CD4-positive, CD25-positive, alpha-beta regulatory T cell (primary cell): ENCODE data around the gene HAND2. TPM values are rescaled to one million over a fixed set of nuclear protein-coding genes. Genes with fewer than 3 reads are reported as not detected.
A peak's percentile ranks its signal among the peaks of the same experiment; 100 is the strongest.

ENCODE experiments used
- ATAC-seq, 2 donors: fragments of 150-1000 bp; cut with Tn5 transposase; one replicate each; pipeline ENCODE4 v1.10.0; 2021; ENCODE audit warnings: low read depth in 2 of 2, moderate number of reproducible peaks in 2 of 2, moderate library complexity in 1 of 2
- DNase-seq, 3 donors: peaks; one replicate each; pipeline versions ENCODE4 v3.0.0 to v3.0.0-alpha.2; 2012 to 2022; ENCODE audit warnings: mixed read lengths in 1 of 3
- H3K27ac ChIP-seq: one replicate; pipeline ENCODE4 v1.7.0; 2013; ENCODE audit warnings: mild to moderate bottlenecking, low read length; ENCODE audit not compliant: insufficient read depth, poor library complexity, severe bottlenecking
- H3K27me3 ChIP-seq: one replicate; pipeline ENCODE4 v1.7.0; 2013; ENCODE audit warnings: low read length; ENCODE audit not compliant: control insufficient read depth, insufficient read depth
- H3K36me3 ChIP-seq: one replicate; pipeline ENCODE4 v1.7.0; 2013; ENCODE audit warnings: mild to moderate bottlenecking, low read length, moderate library complexity; ENCODE audit not compliant: control insufficient read depth, insufficient read depth
- H3K4me1 ChIP-seq: 2 replicates; pipeline ENCODE4 v1.7.0; 2013; ENCODE audit warnings: mild to moderate bottlenecking, low read length; ENCODE audit not compliant: insufficient read depth, control insufficient read depth, poor library complexity, severe bottlenecking
- H3K4me3 ChIP-seq: one replicate; pipeline ENCODE4 v1.7.0; 2013; ENCODE audit warnings: low read depth, mild to moderate bottlenecking, low read length, moderate library complexity
- H3K9me3 ChIP-seq, 2 experiments: 1 replicate in 1 of 2; 2 replicates in 1 of 2; pipeline ENCODE4 v1.7.0; 2013; ENCODE audit warnings: low read length in 2 of 2, mild to moderate bottlenecking in 1 of 2, moderate library complexity in 1 of 2; ENCODE audit not compliant: control insufficient read depth in 2 of 2
- H3K27ac Mint-ChIP-seq, 3 donors: one replicate each; pipeline ENCODE4 v1.8.0; 2020 to 2022; ENCODE audit warnings: mild to moderate bottlenecking in 3 of 3, mixed read lengths in 3 of 3, moderate library complexity in 2 of 3
- H3K27me3 Mint-ChIP-seq: one replicate; pipeline ENCODE4 v1.8.0; 2022; ENCODE audit warnings: mild to moderate bottlenecking, mixed read lengths
- H3K36me3 Mint-ChIP-seq: one replicate; pipeline ENCODE4 v1.8.0; 2020; ENCODE audit warnings: mixed read lengths
- H3K4me1 Mint-ChIP-seq, 4 donors: one replicate each; pipeline ENCODE4 v1.8.0; 2020 to 2022; ENCODE audit warnings: mixed read lengths in 4 of 4, mild to moderate bottlenecking in 1 of 4
- H3K4me3 Mint-ChIP-seq, 4 donors: one replicate each; pipeline ENCODE4 v1.8.0; 2020 to 2022; ENCODE audit warnings: mild to moderate bottlenecking in 4 of 4, mixed read lengths in 4 of 4, moderate library complexity in 3 of 4
- H3K9me3 Mint-ChIP-seq, 7 donors: one replicate each; pipeline ENCODE4 v1.8.0; 2020 to 2022; ENCODE audit warnings: mixed read lengths in 7 of 7, mild to moderate bottlenecking in 3 of 7, moderate library complexity in 2 of 7
- polyA plus RNA-seq, 4 donors: library from polyadenylated mRNA; unstranded; fragments of 300-500 nt; fragmentation: Illumina TruSeq; gene quantifications; one replicate each; pipeline ENCODE4 v1.2.3, GENCODE V29; 2021
- total RNA-seq: library from RNA; stranded (reverse); gene quantifications from one replicate; pipeline ENCODE4 v1.2.3, GENCODE V29; 2022

Gene HAND2
- total and polyA plus RNA-seq, 5 donors from 2014 or later: not detected

GRCh38 chr4:173508386-173509035 is 21.5 kb downstream of the HAND2 start:
- Mint-ChIP-seq H3K27ac (no peak overlapping the region), H3K4me1 (peaks cover 0 to 36% (median 8%) of the 10 kb centered on the region in 4 donors)
- H3K4me1 ChIP-seq: peaks cover 26% of the 10 kb centered on the region

DNA sequence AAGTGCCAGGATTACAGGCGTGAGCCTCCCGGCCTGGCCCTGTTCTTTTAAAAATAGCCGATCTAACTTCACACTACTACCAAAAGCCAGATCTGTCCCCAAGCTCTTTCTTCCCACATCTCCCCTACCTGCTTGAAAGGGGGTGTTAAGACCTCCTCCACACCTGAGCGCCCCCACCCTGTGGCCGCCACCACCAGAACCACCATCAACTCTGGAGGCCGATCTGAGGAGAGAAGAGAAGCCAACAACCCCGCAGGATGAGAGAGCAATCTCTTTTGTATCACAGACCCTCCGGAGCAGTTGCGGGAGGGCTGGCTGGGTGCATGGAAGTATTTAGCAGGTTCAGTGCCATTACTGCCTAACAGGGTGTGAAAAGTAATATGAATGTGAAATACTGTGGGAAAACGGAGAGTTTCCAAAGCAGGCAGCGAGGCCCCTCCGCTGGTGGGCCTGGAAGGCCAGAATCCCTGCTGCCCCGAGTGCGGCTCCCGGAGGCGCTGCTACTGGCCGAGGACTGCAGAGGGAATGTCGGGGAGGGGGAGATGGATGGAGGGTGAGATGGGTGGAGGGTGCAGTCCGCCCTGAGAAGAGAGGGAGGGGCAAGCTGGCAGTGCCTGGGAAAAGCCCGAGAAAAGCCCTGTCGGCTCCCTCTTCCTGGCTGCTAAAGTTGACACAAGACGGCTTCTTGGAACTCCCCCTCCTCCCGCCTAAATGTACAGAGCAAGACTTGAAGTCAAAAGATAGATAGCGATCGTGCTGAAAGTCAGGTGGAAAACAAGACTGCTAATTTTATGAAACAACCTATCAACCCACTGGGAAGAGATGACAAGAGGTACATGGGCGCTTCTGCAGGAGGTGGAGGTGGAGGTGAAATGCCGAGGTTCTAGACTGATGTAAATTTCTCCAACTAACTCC is 22.3 kb downstream of the HAND2 start:
- Histone ChIP-seq H3K36me3 (no peaks in the 10 kb centered on the region), H3K4me3 (no peak overlapping the region), H3K27me3 (peaks cover 47% of the 10 kb centered on the region), H3K27ac (no peak overlapping the region), H3K4me1 (peaks cover 26% of the 10 kb centered on the region), H3K9me3 (no peaks in the 10 kb centered on the region)
- Mint-ChIP-seq H3K27ac (no peak overlapping the region), H3K4me3 (peak overlapping the region in 3 of 4 donors; percentile 59 to 78 (median 77)), H3K27me3 (peaks cover 98% of the 10 kb centered on the region), H3K9me3 (peaks cover 0 to 25% (median 3%) of the 10 kb centered on the region in 7 donors), H3K4me1 (peaks cover 0 to 36% (median 8%) of the 10 kb centered on the region in 4 donors), H3K36me3 (peaks cover 4% of the 10 kb centered on the region)
- DNase-seq: no peak
- ATAC-seq: no peak

More at GRCh38 chr4:173508386-173509035, 21.5 kb downstream of the HAND2 start:
- H3K27ac ChIP-seq: no peak overlapping the region
- peaks cover 98% of the 10 kb centered on the region for H3K27me3 Mint-ChIP-seq
- no peaks in the 10 kb centered on the region for H3K9me3 ChIP-seq
- peak overlapping the region; percentile 15 for H3K4me3 ChIP-seq
- DNase-seq (no peak), ATAC-seq (no peak)
- peaks cover 4% of the 10 kb centered on the region for H3K36me3 Mint-ChIP-seq
- H3K9me3 Mint-ChIP-seq: peaks cover 0 to 25% (median 3%) of the 10 kb centered on the region in 7 donors
- H3K36me3 ChIP-seq: no peaks in the 10 kb centered on the region
- peak overlapping the region; percentile 59 to 87 (median 78) for H3K4me3 Mint-ChIP-seq
- H3K27me3 ChIP-seq: peaks cover 44% of the 10 kb centered on the region

GRCh38 chr4:173506597-173507211 is 23.3 kb downstream of the HAND2 start:
- Mint-ChIP-seq H3K4me1 (peaks cover 0 to 37% (median 8%) of the 10 kb centered on the region in 4 donors), H3K4me3 (peak overlapping the region in 3 of 4 donors; percentile 11 to 56 (median 54)), H3K27me3 (peaks cover 95% of the 10 kb centered on the region), H3K9me3 (peaks cover 0 to 25% (median 3%) of the 10 kb centered on the region in 7 donors), H3K36me3 (peaks cover 4% of the 10 kb centered on the region), H3K27ac (no peak overlapping the region)
- Histone ChIP-seq H3K9me3 (no peaks in the 10 kb centered on the region), H3K4me3 (no peak overlapping the region), H3K27me3 (peaks cover 44% of the 10 kb centered on the region), H3K27ac (no peak overlapping the region), H3K4me1 (peaks cover 26% of the 10 kb centered on the region), H3K36me3 (no peaks in the 10 kb centered on the region)
- DNase-seq (no peak), ATAC-seq (no peak)

DNA sequence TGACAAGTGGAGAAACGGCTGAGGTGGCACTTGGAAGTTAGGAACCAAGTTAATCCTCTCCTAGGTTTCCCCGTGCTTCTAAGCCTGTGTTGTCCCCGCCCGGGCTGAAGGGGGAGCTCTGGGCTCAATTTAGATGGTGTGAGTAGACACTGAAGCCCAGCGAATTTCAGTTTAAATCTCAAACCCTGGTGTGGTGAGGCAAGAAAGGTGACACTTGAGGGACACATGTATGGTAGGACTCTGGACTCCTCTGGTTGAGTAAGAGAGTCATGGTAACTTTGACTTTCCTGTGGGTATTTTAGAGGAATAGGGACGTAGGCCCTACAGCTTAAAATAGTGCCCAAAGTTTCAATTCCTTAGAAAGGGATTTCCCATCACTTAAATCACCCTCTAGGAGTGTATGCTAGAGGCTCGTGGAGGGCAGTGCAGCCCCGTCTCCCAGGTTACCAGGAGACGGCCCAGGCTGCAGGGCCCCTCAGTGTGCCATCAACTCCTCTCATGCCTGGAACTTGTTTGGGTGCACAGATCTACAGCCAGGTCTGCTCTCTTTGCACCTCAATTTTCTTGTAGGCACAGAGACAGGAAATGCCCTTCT is 24.0 kb downstream of the HAND2 start:
- DNase-seq: peak in 1 of 3 donors; percentile 59
- Mint-ChIP-seq H3K27me3 (peaks cover 95% of the 10 kb centered on the region), H3K9me3 (peaks cover 0 to 22% (median 3%) of the 10 kb centered on the region in 7 donors), H3K4me1 (peaks cover 0 to 42% (median 8%) of the 10 kb centered on the region in 4 donors), H3K36me3 (peaks cover 4% of the 10 kb centered on the region), H3K27ac (no peak overlapping the region), H3K4me3 (peak overlapping the region in 3 of 4 donors; percentile 21 to 56 (median 54))
- peaks cover 30% of the 10 kb centered on the region for H3K4me1 ChIP-seq
- ATAC-seq: no peak
- H3K27ac ChIP-seq: no peak overlapping the region
- H3K9me3 ChIP-seq: no peaks in the 10 kb centered on the region
- no peak overlapping the region for H3K4me3 ChIP-seq
- no peaks in the 10 kb centered on the region for H3K36me3 ChIP-seq
- H3K27me3 ChIP-seq: peaks cover 42% of the 10 kb centered on the region

DNA sequence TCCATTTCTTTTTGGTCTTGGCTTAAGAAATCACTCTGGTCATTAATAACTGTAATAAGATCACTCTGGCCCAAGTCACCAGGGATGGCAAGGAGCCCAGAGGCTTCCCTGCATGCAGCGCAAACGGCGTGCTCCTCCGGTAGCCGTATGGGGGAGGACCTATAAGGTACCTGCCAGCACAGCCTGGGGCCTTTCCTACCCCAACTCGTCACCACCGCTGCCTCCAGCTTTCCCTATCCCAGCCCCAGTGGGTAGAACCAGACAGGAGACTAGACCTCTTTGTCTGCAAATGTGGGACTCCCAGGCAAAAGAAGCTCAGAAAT is 25.9 kb downstream of the HAND2 start:
- peaks cover 22% of the 10 kb centered on the region for H3K4me1 ChIP-seq
- Mint-ChIP-seq H3K4me1 (peaks cover 0 to 38% (median 9%) of the 10 kb centered on the region in 4 donors), H3K4me3 (no peak overlapping the region), H3K27ac (no peak overlapping the region), H3K27me3 (peaks cover 93% of the 10 kb centered on the region), H3K36me3 (peaks cover 4% of the 10 kb centered on the region), H3K9me3 (peaks cover 0 to 12% (median 3%) of the 10 kb centered on the region in 7 donors)
- H3K27me3 ChIP-seq: peaks cover 41% of the 10 kb centered on the region
- no peak for DNase-seq
- H3K36me3 ChIP-seq: no peaks in the 10 kb centered on the region
- ATAC-seq: no peak
- H3K9me3 ChIP-seq: no peaks in the 10 kb centered on the region
- H3K27ac ChIP-seq: no peak overlapping the region
- no peak overlapping the region for H3K4me3 ChIP-seq

- peaks cover 4% of the 10 kb centered on the region for H3K36me3 Mint-ChIP-seq
- peaks cover 93% of the 10 kb centered on the region for H3K27me3 Mint-ChIP-seq
- H3K4me1 Mint-ChIP-seq: peaks cover 0 to 32% (median 7%) of the 10 kb centered on the region in 4 donors
- no peak overlapping the region for H3K4me3 Mint-ChIP-seq
- H3K27me3 ChIP-seq: peaks cover 42% of the 10 kb centered on the region
- no peak overlapping the region for H3K27ac Mint-ChIP-seq
- no peaks in the 10 kb centered on the region for H3K9me3 ChIP-seq
- no peak overlapping the region for H3K4me3 ChIP-seq
- no peak overlapping the region for H3K27ac ChIP-seq
- peaks cover 16% of the 10 kb centered on the region for H3K4me1 ChIP-seq
- peaks cover 0 to 12% (median 3%) of the 10 kb centered on the region in 7 donors for H3K9me3 Mint-ChIP-seq
- no peaks in the 10 kb centered on the region for H3K36me3 ChIP-seq
- DNase-seq (no peak), ATAC-seq (no peak)
Measured at GRCh38 chr4:173503330-173504180, 26.5 kb downstream of the HAND2 start.
